LNCAP (cell line): ENCODE data around the gene CHD1.

ENCODE experiments used
- TF ChIP-seq, protein P1 (sequence below): fragments of 450-650 bp; IDR thresholded peaks from 2 replicates; pipeline ENCODE4 v1.5.1; 2017; ENCODE audit warnings: mild to moderate bottlenecking

CHD1 gene

DNA sequence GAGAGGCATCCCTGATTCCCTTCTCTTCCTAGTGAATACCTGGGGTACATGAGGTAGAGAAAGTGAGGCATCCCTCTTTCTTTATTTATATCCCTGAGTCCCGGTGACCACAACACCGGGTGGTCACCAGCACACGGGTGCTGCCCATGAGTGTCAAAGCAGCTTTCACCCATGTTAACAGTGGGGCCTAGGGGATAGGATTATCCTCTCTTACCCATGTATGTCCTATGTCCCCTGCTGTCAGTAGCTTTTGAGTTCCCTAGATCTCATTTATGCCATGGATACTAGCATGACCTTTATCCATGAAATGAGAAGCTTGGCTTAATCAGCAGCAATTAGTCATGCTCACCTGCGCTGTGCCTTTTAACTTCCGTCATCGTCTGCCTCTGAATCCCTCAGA lies 83.9 kb downstream of the CHD1 start:
- TF ChIP-seq, protein P1, sequence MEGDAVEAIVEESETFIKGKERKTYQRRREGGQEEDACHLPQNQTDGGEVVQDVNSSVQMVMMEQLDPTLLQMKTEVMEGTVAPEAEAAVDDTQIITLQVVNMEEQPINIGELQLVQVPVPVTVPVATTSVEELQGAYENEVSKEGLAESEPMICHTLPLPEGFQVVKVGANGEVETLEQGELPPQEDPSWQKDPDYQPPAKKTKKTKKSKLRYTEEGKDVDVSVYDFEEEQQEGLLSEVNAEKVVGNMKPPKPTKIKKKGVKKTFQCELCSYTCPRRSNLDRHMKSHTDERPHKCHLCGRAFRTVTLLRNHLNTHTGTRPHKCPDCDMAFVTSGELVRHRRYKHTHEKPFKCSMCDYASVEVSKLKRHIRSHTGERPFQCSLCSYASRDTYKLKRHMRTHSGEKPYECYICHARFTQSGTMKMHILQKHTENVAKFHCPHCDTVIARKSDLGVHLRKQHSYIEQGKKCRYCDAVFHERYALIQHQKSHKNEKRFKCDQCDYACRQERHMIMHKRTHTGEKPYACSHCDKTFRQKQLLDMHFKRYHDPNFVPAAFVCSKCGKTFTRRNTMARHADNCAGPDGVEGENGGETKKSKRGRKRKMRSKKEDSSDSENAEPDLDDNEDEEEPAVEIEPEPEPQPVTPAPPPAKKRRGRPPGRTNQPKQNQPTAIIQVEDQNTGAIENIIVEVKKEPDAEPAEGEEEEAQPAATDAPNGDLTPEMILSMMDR, result no peak

DNA sequence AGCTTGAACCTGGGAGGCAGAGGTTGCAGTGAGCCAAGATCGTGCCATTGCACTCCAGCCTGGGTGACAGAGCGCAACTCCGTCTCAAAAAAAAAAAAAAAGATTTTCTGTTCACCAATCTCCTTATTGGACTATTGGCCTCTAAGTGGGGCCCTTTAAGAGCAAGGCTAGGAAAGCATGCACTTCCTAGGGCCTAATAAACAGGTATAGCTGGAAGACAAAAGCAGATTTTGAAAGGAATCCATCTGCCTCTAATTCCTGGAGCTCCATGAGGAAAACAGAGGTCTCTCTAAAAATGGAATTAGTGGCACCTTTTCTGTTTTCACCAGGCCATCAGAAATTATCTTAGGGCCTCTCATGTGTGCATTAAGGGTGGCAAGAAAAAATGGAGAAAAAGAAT lies 85.3 kb downstream of the CHD1 start:
- TF ChIP-seq, protein P1, result no peak

- TF ChIP-seq, protein P1, result no peak
Observed at GRCh38 chr5:98840946-98841345, 87.9 kb downstream of the CHD1 start.

- TF ChIP-seq, protein P1, result peak; percentile 50; the same call in 1 of the 2 replicates
Observed at GRCh38 chr5:98839469-98840383, 89.1 kb downstream of the CHD1 start.

DNA sequence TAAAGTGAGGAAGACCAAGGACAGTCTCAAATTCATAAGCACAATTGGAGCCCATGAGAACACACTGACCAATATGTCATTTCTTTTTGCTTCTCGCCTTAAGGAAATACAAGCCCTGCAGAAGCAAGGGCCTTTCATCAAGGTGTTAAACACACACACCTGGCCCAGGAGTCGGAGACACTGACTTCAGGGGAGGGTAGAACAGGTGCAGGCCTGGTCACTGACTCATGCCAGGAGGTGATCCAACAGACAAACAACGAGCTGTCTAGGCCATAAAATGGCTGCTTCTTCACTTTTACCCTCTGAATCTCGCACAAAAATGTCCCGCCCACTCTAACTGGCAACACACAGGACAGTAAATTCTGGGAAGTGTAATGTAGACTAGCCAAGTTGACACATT lies 92.6 kb downstream of the CHD1 start:
- TF ChIP-seq, protein P1, result no peak

GRCh38 chr5:98827588-98828284 lies 101.1 kb downstream of the CHD1 start:
- TF ChIP-seq, protein P1, result no peak

DNA sequence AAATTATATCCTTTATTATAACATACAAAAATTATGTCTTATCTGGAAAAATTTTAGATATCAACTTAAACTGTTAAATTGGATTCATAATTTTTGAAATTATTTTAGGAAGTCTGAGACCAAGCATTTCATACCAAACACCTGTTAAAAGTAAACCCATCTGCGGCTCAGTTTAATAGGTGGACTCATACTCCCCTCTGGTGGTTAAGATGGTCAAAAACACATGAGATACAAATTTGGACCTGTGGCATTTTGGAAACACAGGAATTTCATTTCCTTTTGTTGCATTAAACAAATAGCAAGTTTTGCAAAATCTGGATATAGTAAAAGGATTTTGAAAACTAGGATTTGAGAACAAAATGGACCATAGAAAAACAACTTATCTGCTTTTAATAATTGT lies 101.6 kb downstream of the CHD1 start:
- TF ChIP-seq, protein P1, result peak; percentile 63
